SK-N-SH (cell line): Measurements from ENCODE around the gene BUD31. TPM values are rescaled to one million over a fixed set of nuclear protein-coding genes. Genes with fewer than 3 reads are reported as not detected.
A peak's percentile ranks its signal among the peaks of the same experiment; 100 is the strongest.

Source experiments
- CTCF ChIA-PET: fragments of 300-600, 350-600 bp; formaldehyde crosslinking; extraction: SDS; loops from one replicate; lab custom pipeline; 2021; lab: Yijun Ruan, JAX
- POLR2A ChIA-PET: fragments of 350-600 bp; sonication (Branson Sonifier 250); formaldehyde crosslinking; extraction: SDS; loops from one replicate; lab custom pipeline; 2020; ENCODE audit warnings: antibody characterized with exemption, inconsistent platforms; lab: Yijun Ruan, JAX
- DNase-seq: peaks from one replicate; pipeline ENCODE4 v3.0.0; 2012
- H2AFZ ChIP-seq: fragments of 200-600 bp; sonication (generic); 2 replicates; pipeline ENCODE4 v1.8.1; 2016; ENCODE audit warnings: antibody characterized with exemption, mild to moderate bottlenecking, low read depth
- H3F3A ChIP-seq: fragments of 200-600 bp; sonication (generic); replicated peaks from 2 replicates; pipeline ENCODE3; 2016; ENCODE audit warnings: antibody characterized with exemption, mild to moderate bottlenecking; ENCODE audit not compliant: insufficient read depth
- H3K27ac ChIP-seq, 2 experiments: fragments of 200-500 bp in 1 of 2; fragments of 200-600 bp in 1 of 2; sonication (Bioruptor generic) in 1 of 2; sonication (generic), shearing (Covaris generic) in 1 of 2; 2 replicates each; pipeline versions ENCODE4 v1.5.1 to v1.6.1; 2014 to 2016; ENCODE audit warnings: low read depth in 2 of 2, inconsistent platforms in 1 of 2, low read length in 1 of 2, mild to moderate bottlenecking in 1 of 2, mixed read lengths in 1 of 2
- H3K27me3 ChIP-seq: fragments of 200-600 bp; sonication (generic), shearing (Covaris generic); 2 replicates; pipeline ENCODE4 v1.6.1; 2016; ENCODE audit warnings: mixed run types; ENCODE audit not compliant: insufficient read depth
- H3K36me3 ChIP-seq, 2 experiments: fragments of 200-500 bp in 1 of 2; fragments of 200-600 bp in 1 of 2; sonication (Bioruptor generic) in 1 of 2; sonication (generic) in 1 of 2; replicated peaks in 1 of 2; 2 replicates each; pipeline versions ENCODE3 to v1.5.1; 2014 to 2016; ENCODE audit warnings: low read length in 1 of 2, mild to moderate bottlenecking in 1 of 2; ENCODE audit not compliant: insufficient read depth in 2 of 2, control insufficient read depth in 1 of 2
- H3K4me1 ChIP-seq, 2 experiments: fragments of 200-500 bp in 1 of 2; fragments of 200-600 bp in 1 of 2; sonication (Bioruptor generic) in 1 of 2; sonication (generic), shearing (Covaris generic) in 1 of 2; 2 replicates each; pipeline versions ENCODE4 v1.5.1 to v1.6.1; 2014 to 2016; ENCODE audit warnings: low read depth in 1 of 2, low read length in 1 of 2, mixed run types in 1 of 2; ENCODE audit not compliant: insufficient read depth in 2 of 2, control insufficient read depth in 1 of 2
- H3K4me2 ChIP-seq: fragments of 200-600 bp; sonication (generic), shearing (Covaris generic); 2 replicates; pipeline ENCODE4 v1.6.1; 2017; ENCODE audit warnings: mixed run types
- H3K4me3 ChIP-seq, 2 experiments: fragments of 200-500 bp in 1 of 2; fragments of 200-600 bp in 1 of 2; sonication (Bioruptor generic) in 1 of 2; sonication (generic), shearing (Covaris generic) in 1 of 2; 2 replicates each; pipeline versions ENCODE4 v1.5.1 to v1.8.1; 2014 to 2016; ENCODE audit warnings: low read depth in 2 of 2, inconsistent platforms in 1 of 2, low read length in 1 of 2, mild to moderate bottlenecking in 1 of 2, mixed read lengths in 1 of 2, moderate library complexity in 1 of 2
- H3K79me2 ChIP-seq: fragments of 200-600 bp; sonication (generic); 2 replicates; pipeline ENCODE4 v1.8.1; 2017; ENCODE audit warnings: mild to moderate bottlenecking; ENCODE audit not compliant: insufficient read depth
- H3K9ac ChIP-seq: fragments of 200-600 bp; sonication (generic); 2 replicates; pipeline ENCODE4 v1.6.1; 2017; ENCODE audit warnings: mixed run types
- H3K9me2 ChIP-seq: fragments of 200-600 bp; sonication (generic); 2 replicates; pipeline ENCODE4 v1.6.1; 2017; ENCODE audit warnings: mixed run types
- H3K9me3 ChIP-seq: fragments of 200-600 bp; sonication (generic); 2 replicates; pipeline ENCODE4 v1.6.1; 2017; ENCODE audit warnings: mixed run types, mild to moderate bottlenecking, moderate library complexity
- H4K20me1 ChIP-seq: fragments of 200-600 bp; sonication (generic); 2 replicates; pipeline ENCODE4 v1.6.1; 2017; ENCODE audit warnings: mild to moderate bottlenecking, mixed run types; ENCODE audit not compliant: insufficient read depth
- CHD2 ChIP-seq: fragments of 150-350 bp; IDR thresholded peaks from 2 replicates; pipeline ENCODE4 v1.6.1; 2018; ENCODE audit warnings: low read length; ENCODE audit not compliant: partially characterized antibody
- ELF1 ChIP-seq: IDR thresholded peaks from 2 replicates; pipeline ENCODE4 v1.4.0; 2012
- EP300 ChIP-seq, 2 experiments: IDR thresholded peaks; 2 replicates each; pipeline versions ENCODE4 v1.4.0 to v1.6.1; 2012; ENCODE audit warnings: borderline replicate concordance in 1 of 2, low read depth in 1 of 2, low read length in 1 of 2
- FOSL2 ChIP-seq: IDR thresholded peaks from 2 replicates; pipeline ENCODE4 v1.4.0; 2012; ENCODE audit warnings: low read depth, mild to moderate bottlenecking, moderate library complexity, borderline replicate concordance
- FOXJ3 ChIP-seq: sonication (generic); formaldehyde crosslinking; IDR thresholded peaks from 2 replicates; pipeline ENCODE4 v1.5.1; 2020; ENCODE audit warnings: mild to moderate bottlenecking, missing genetic modification reagents
- FOXM1 ChIP-seq: IDR thresholded peaks from 2 replicates; pipeline ENCODE4 v1.4.0; 2012; ENCODE audit warnings: low read depth, mild to moderate bottlenecking
- GABPA ChIP-seq: IDR thresholded peaks from 2 replicates; pipeline ENCODE4 v1.4.0; 2012; ENCODE audit warnings: low read depth, mild to moderate bottlenecking
- MAX ChIP-seq: IDR thresholded peaks from 2 replicates; pipeline ENCODE4 v1.4.0; 2012; ENCODE audit warnings: low read depth
- MXI1 ChIP-seq: IDR thresholded peaks from 2 replicates; pipeline ENCODE4 v1.6.1; 2012; ENCODE audit warnings: mild to moderate bottlenecking, low read depth, low read length, improper control_type of control experiment
- NFIC ChIP-seq: IDR thresholded peaks from 2 replicates; pipeline ENCODE4 v1.4.0; 2012; ENCODE audit warnings: borderline replicate concordance
- NRF1 ChIP-seq: IDR thresholded peaks from 2 replicates; pipeline ENCODE4 v1.6.1; 2012; ENCODE audit warnings: low read depth, mild to moderate bottlenecking, low read length
- POLR2AphosphoS5 ChIP-seq: IDR thresholded peaks from 2 replicates; pipeline ENCODE4 v1.6.1; 2012; ENCODE audit warnings: low read depth, low read length
- RFX5 ChIP-seq: IDR thresholded peaks from 2 replicates; pipeline ENCODE4 v1.6.1; 2012; ENCODE audit warnings: mild to moderate bottlenecking, improper control_type of control experiment, low read length
- SIN3A ChIP-seq: IDR thresholded peaks from 2 replicates; pipeline ENCODE4 v1.6.1; 2012; ENCODE audit warnings: low read depth, mild to moderate bottlenecking, low read length, moderate library complexity, borderline replicate concordance
- SMC3 ChIP-seq: IDR thresholded peaks from 2 replicates; pipeline ENCODE4 v1.6.1; 2012; ENCODE audit warnings: low read depth, low read length, improper control_type of control experiment
- TCF12 ChIP-seq: IDR thresholded peaks from 2 replicates; pipeline ENCODE4 v1.4.0; 2012
- TEAD4 ChIP-seq: IDR thresholded peaks from 2 replicates; pipeline ENCODE4 v1.4.0; 2012; ENCODE audit warnings: mild to moderate bottlenecking, borderline replicate concordance; ENCODE audit not compliant: insufficient read depth
- YY1 ChIP-seq: IDR thresholded peaks from 2 replicates; pipeline ENCODE4 v1.4.0; 2012; ENCODE audit warnings: low read depth, mild to moderate bottlenecking
- ZBTB33 ChIP-seq: IDR thresholded peaks from 2 replicates; pipeline ENCODE4 v1.4.0; 2012; ENCODE audit warnings: low read depth, borderline replicate concordance
- WGBS: methylation state at CpG from one replicate; pipeline ENCODE4 v1.1.6; 2017; ENCODE audit warnings: low lambda C conversion rate; 5-methylcytosine and 5-hydroxymethylcytosine counted together
- polyA plus RNA-seq, 3 experiments: library from polyadenylated mRNA; depleted of rRNA; stranded (reverse); fragments of >200 nt; gene quantifications; 2 replicates each; pipeline ENCODE4 v1.2.3, GENCODE V29; 2012
- TF ChIP-seq, protein P1 (sequence below): IDR thresholded peaks from 2 replicates; pipeline ENCODE4; 2012
- TF ChIP-seq, protein P2 (sequence below): IDR thresholded peaks from 2 replicates; pipeline ENCODE4 v1.6.1; 2012; ENCODE audit warnings: mild to moderate bottlenecking, low read depth, low read length, moderate library complexity
- TF ChIP-seq, protein P3 (sequence below): IDR thresholded peaks from 2 replicates; pipeline ENCODE4 v1.4.0; 2012; ENCODE audit warnings: low read depth, borderline replicate concordance

Gene BUD31
- polyA plus RNA-seq, 1 of the 3 experiments (the other 2 are of a cell fraction), result 162 TPM

GRCh38 chr7:99438573-99439480 is 30.1 kb downstream of the BUD31 start, which contains the start of the genes CPSF4 and PTCD1:
Gene CPSF4 (plus strand): TSS chr7:99438943. CDS start chr7:99439083, 140 bp downstream.
Gene PTCD1 (minus strand): TSS chr7:99438798. CDS start chr7:99435242, 3,556 bp downstream.
- H3K79me2 ChIP-seq, result peaks cover 77% of the 10 kb centered on the region
- CTCF ChIA-PET, result interaction anchor here (0.9 kb wide), 1 partner anchor 73 kb away, joined by 3 read pairs; no protein-coding TSS in a partner anchor
- TF ChIP-seq FOSL2 (no peak), MXI1 (peak; percentile 95), POLR2AphosphoS5 (peak; percentile 84), SMC3 (no peak), GABPA (peak; percentile 65), TEAD4 (no peak), ELF1 (peak; percentile 70), RFX5 (no peak), CHD2 (no peak), FOXM1 (no peak), NRF1 (peak; percentile 69), MAX (peak; percentile 96), YY1 (peak; percentile 89), ZBTB33 (peak; percentile 67; the same call in 1 of the 2 replicates), FOXJ3 (no peak; the same call in 1 of the 2 replicates), EP300 (IDR thresholded peaks at IDR 0.05; ENCODE audit: borderline replicate concordance in 1 of 2, low read depth in 1 of 2, low read length in 1 of 2) (peak in 1 of 2 experiments; percentile 62; a peak in 1 of 4 replicates), NFIC (peak; percentile 33; the same call in 1 of the 2 replicates), TCF12 (no peak; the same call in 1 of the 2 replicates), SIN3A (peak; percentile 94; the same call in 1 of the 2 replicates)
- TF ChIP-seq, protein P1, sequence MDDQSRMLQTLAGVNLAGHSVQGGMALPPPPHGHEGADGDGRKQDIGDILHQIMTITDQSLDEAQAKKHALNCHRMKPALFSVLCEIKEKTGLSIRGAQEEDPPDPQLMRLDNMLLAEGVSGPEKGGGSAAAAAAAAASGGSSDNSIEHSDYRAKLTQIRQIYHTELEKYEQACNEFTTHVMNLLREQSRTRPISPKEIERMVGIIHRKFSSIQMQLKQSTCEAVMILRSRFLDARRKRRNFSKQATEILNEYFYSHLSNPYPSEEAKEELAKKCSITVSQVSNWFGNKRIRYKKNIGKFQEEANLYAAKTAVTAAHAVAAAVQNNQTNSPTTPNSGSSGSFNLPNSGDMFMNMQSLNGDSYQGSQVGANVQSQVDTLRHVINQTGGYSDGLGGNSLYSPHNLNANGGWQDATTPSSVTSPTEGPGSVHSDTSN, result peak; percentile 49
- TF ChIP-seq, protein P2, sequence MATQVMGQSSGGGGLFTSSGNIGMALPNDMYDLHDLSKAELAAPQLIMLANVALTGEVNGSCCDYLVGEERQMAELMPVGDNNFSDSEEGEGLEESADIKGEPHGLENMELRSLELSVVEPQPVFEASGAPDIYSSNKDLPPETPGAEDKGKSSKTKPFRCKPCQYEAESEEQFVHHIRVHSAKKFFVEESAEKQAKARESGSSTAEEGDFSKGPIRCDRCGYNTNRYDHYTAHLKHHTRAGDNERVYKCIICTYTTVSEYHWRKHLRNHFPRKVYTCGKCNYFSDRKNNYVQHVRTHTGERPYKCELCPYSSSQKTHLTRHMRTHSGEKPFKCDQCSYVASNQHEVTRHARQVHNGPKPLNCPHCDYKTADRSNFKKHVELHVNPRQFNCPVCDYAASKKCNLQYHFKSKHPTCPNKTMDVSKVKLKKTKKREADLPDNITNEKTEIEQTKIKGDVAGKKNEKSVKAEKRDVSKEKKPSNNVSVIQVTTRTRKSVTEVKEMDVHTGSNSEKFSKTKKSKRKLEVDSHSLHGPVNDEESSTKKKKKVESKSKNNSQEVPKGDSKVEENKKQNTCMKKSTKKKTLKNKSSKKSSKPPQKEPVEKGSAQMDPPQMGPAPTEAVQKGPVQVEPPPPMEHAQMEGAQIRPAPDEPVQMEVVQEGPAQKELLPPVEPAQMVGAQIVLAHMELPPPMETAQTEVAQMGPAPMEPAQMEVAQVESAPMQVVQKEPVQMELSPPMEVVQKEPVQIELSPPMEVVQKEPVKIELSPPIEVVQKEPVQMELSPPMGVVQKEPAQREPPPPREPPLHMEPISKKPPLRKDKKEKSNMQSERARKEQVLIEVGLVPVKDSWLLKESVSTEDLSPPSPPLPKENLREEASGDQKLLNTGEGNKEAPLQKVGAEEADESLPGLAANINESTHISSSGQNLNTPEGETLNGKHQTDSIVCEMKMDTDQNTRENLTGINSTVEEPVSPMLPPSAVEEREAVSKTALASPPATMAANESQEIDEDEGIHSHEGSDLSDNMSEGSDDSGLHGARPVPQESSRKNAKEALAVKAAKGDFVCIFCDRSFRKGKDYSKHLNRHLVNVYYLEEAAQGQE, result peak; percentile 27; the same call in 1 of the 2 replicates
- TF ChIP-seq, protein P3, sequence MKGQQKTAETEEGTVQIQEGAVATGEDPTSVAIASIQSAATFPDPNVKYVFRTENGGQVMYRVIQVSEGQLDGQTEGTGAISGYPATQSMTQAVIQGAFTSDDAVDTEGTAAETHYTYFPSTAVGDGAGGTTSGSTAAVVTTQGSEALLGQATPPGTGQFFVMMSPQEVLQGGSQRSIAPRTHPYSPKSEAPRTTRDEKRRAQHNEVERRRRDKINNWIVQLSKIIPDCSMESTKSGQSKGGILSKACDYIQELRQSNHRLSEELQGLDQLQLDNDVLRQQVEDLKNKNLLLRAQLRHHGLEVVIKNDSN, result peak; percentile 62

More at GRCh38 chr7:99438573-99439480, 30.1 kb downstream of the BUD31 start, which contains the start of the genes CPSF4 and PTCD1:
- Histone ChIP-seq H3K27me3 (no peaks in the 10 kb centered on the region), H3K4me2 (peak within 1 kb of the TSS; percentile 89), H3K27ac (peak within 1 kb of the TSS; percentile 83), H3K4me3 (peak within 1 kb of the TSS; percentile 65 to 91), H3K4me1 (peaks cover 5 to 13% of the 10 kb centered on the region in 2 experiments; a peak in 1 of 4 replicates), H4K20me1 (peaks cover 11% of the 10 kb centered on the region), H3K36me3 (peaks cover 18 to 41% of the 10 kb centered on the region in 2 experiments), H3K9me3 (no peaks in the 10 kb centered on the region), H3K9ac (peak within 1 kb of the TSS; percentile 79), H2AFZ (peak within 1 kb of the TSS; percentile 98), H3F3A (peaks cover 3% of the 10 kb centered on the region), H3K9me2 (no peaks in the 10 kb centered on the region)
- 1% methylated on average over 61 of the region's 89 CpGs for WGBS
- DNase-seq, result peak; percentile 100
- POLR2A ChIA-PET, result interaction anchor here (0.6 to 1.6 kb wide), 6 partner anchors 10 to 66 kb away, joined by 3 to 8 read pairs (median 5); partner anchors contain the start of genes BUD31, PDAP1 and ZKSCAN5
